ENCODE measurements around the gene MCTP1. TPM values are rescaled to one million over a fixed set of nuclear protein-coding genes. Genes with fewer than 3 reads are reported as not detected.

The MCTP1 gene
- total and polyA plus RNA-seq, 2 of the 8 experiments (the other 6 are each of a cell fraction or from before 2014, with no cell fraction given), result 0.56 to 3.4 TPM

DNA sequence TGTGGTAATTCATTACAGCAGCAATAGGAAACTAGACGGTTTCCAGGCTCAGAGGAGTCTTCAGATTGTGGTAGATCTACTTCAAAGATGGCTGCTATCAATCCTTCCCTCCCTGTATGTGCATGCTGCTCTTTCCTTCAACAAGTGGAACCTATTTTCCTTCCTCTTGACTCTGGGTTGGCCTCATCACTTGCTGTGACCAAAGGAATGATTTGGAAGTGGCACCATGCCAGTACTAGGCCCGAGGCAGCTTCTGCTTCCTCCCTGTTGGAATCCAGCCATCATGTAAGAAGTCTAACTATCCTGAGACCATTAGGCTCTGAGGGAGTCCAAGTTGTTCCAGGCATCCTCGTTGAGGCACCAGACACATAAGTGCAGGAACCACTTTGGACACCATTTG is 46.5 kb upstream of the MCTP1 start:
- no peak overlapping the region for H2AFZ ChIP-seq (ENCODE audit: low read length)
- H3K36me3 ChIP-seq (ENCODE audit: control insufficient read depth in 2 of 4, insufficient read depth in 4 of 4, low read length in 3 of 4), result no peaks in the 10 kb centered on the region
- no peak overlapping the region for H3K56ac ChIP-seq (replicated peaks; ENCODE audit: insufficient read length, low read depth, low read length)
- H2BK15ac ChIP-seq (ENCODE audit: low read length), result no peak overlapping the region
- no peak overlapping the region for H2BK120ac ChIP-seq (replicated peaks; ENCODE audit: low read depth, low read length)
- H2BK20ac ChIP-seq (ENCODE audit: low read length), result no peak overlapping the region
- no peaks in the 10 kb centered on the region for H4K20me1 ChIP-seq (replicated peaks in 1 of 2; ENCODE audit: control insufficient read depth in 1 of 2, insufficient read depth in 2 of 2, low read length in 2 of 2)
- no peak overlapping the region for H3K27ac ChIP-seq (ENCODE audit: low read depth, low read length)
- TF ChIP-seq EP300 (IDR thresholded peaks at IDR 0.05; ENCODE audit: borderline replicate concordance in 1 of 2, low read depth in 2 of 2, low read length in 2 of 2) (no peak), CBX5 (IDR thresholded peaks at IDR 0.05; ENCODE audit: low read depth, low read length) (no peak)
- no peak overlapping the region for H3K14ac ChIP-seq (ENCODE audit: insufficient read length)
- no peak overlapping the region for H3K4me2 ChIP-seq (ENCODE audit: insufficient read depth in 1 of 2, low read depth in 2 of 2, low read length in 2 of 2)
- H3K79me1 ChIP-seq (ENCODE audit: low read depth, low read length), result no peaks in the 10 kb centered on the region
- H2BK5ac ChIP-seq (ENCODE audit: low read depth, low read length), result no peak overlapping the region
- H4K8ac ChIP-seq (ENCODE audit: extremely low read depth, insufficient read depth, low read length), result no peak overlapping the region
- H2AK5ac ChIP-seq (ENCODE audit: low read depth, low read length), result no peak overlapping the region
- no peak overlapping the region for H2BK12ac ChIP-seq (ENCODE audit: low read depth, low read length)
- FAIRE-seq (no peak), DNase-seq (ENCODE audit: low read depth in 1 of 2, low spot score in 2 of 2) (no peak)
- H3K18ac ChIP-seq (ENCODE audit: extremely low read depth, low read length), result no peak overlapping the region
- H3K4me1 ChIP-seq (replicated peaks in 1 of 4; ENCODE audit: control insufficient read depth in 3 of 4, insufficient read depth in 4 of 4, low read length in 3 of 4), result no peaks in the 10 kb centered on the region; a peak in 1 of 7 replicates
- H4K91ac ChIP-seq (replicated peaks; ENCODE audit: insufficient read length, low read length), result no peak overlapping the region
- POLR2A ChIA-PET (ENCODE audit: partially characterized antibody), result no interaction called here
- no peaks in the 10 kb centered on the region for H3K79me2 ChIP-seq (ENCODE audit: control insufficient read depth in 1 of 2, insufficient read depth in 2 of 2, low read length in 2 of 2)
- H3K23me2 ChIP-seq (ENCODE audit: low read depth, low read length), result no peaks in the 10 kb centered on the region
- H3K27me3 ChIP-seq (replicated peaks in 1 of 4; ENCODE audit: control insufficient read depth in 3 of 4, extremely low read depth in 1 of 4, insufficient read depth in 3 of 4, low read length in 3 of 4), result no peaks in the 10 kb centered on the region
- 100% methylated on average over 2 of the region's 3 CpGs; no CpG with 5 or more reads in 1 of the 2 experiments for WGBS, 2 experiments (ENCODE audit: extremely low coverage in 1 of 2, insufficient coverage in 1 of 2, insufficient read length in 1 of 2, insufficient replicate concordance in 2 of 2, low coverage in 1 of 2, low lambda C conversion rate in 2 of 2, missing lambda C conversion rate in 1 of 2)
- H3K23ac ChIP-seq (ENCODE audit: insufficient read length), result no peak overlapping the region
- CTCF ChIA-PET (ENCODE audit: partially characterized antibody), result no interaction called here
- no peak overlapping the region for H4K5ac ChIP-seq (ENCODE audit: insufficient read length, low read depth, low read length)
- H3K4ac ChIP-seq (replicated peaks; ENCODE audit: insufficient read length, low read depth, low read length), result no peak overlapping the region
- H3K9me3 ChIP-seq (ENCODE audit: insufficient read depth in 2 of 2, low read depth in 1 of 2, low read length in 1 of 2), result no peaks in the 10 kb centered on the region
- no peak overlapping the region for H3K9ac ChIP-seq (replicated peaks in 1 of 4; ENCODE audit: extremely low read depth in 1 of 4, low read depth in 3 of 4, low read length in 3 of 4)
- no peak overlapping the region for H3K4me3 ChIP-seq (ENCODE audit: extremely low read depth in 1 of 4, insufficient read depth in 2 of 4, low read depth in 3 of 4, low read length in 4 of 4)

All from H1 (cell line).